Measurements from ENCODE around the gene RAD51B. TPM values are rescaled to one million over a fixed set of nuclear protein-coding genes. Genes with fewer than 3 reads are reported as not detected.

The RAD51B gene
- total RNA-seq, 1 experiment from 2014 or later: 16.7 TPM

GRCh38 chr14:68244262-68244980 is 424.8 kb downstream of the RAD51B start:
- H3K14ac ChIP-seq (ENCODE audit: insufficient read depth, low read length): no peak overlapping the region
- peaks cover 9% of the 10 kb centered on the region; the same call in 1 of the 2 replicates for H3K4me1 ChIP-seq (ENCODE audit: insufficient read depth, low read length)
- 0 out of 7 replicates have a peak overlapping the region, but pooled peaks of 1 of the 3 experiments have one; percentile 25 for H3K27ac Mint-ChIP-seq
- H2AK5ac ChIP-seq (ENCODE audit: insufficient read length, low read length): no peak overlapping the region
- H3K36me3 Mint-ChIP-seq (ENCODE audit: insufficient read depth in 1 of 3, low read depth in 3 of 3): no peaks in the 10 kb centered on the region
- H4K91ac ChIP-seq (ENCODE audit: insufficient read length, low read depth, low read length): no peak overlapping the region
- H3K9me3 Mint-ChIP-seq: no peaks in the 10 kb centered on the region
- H4K8ac ChIP-seq (replicated peaks; ENCODE audit: insufficient read length, low read depth, low read length): no peak overlapping the region
- no peak overlapping the region for H2BK12ac ChIP-seq (ENCODE audit: insufficient read length, low read depth, low read length)
- no peak overlapping the region for H3K23ac ChIP-seq (ENCODE audit: insufficient read length, low read depth, low read length)
- no peaks in the 10 kb centered on the region for H3K79me1 ChIP-seq (ENCODE audit: insufficient read depth, low read depth, low read length, poor library complexity, severe bottlenecking)
- no peak overlapping the region for H2BK120ac ChIP-seq (ENCODE audit: low read depth, low read length, poor library complexity, severe bottlenecking)
- no peak overlapping the region for H2BK20ac ChIP-seq (ENCODE audit: low read depth, low read length, poor library complexity, severe bottlenecking)
- H3K9ac ChIP-seq (ENCODE audit: extremely low read depth, insufficient read length, low read length): no peak overlapping the region
- no peak overlapping the region for H3K27ac ChIP-seq (ENCODE audit: insufficient read length, low read depth, low read length)
- no peak overlapping the region for H3T11ph ChIP-seq (ENCODE audit: low read length)
- H3K4me2 ChIP-seq (ENCODE audit: insufficient read depth, insufficient read length, low read length): no peak overlapping the region
- H3K23me2 ChIP-seq (ENCODE audit: insufficient read length, low read depth, low read length, poor library complexity, severe bottlenecking): no peaks in the 10 kb centered on the region
- TF ChIP-seq CTCF (conservative IDR thresholded peaks at IDR 0.05): no peak
- no CpG with 5 or more reads among the region's 4 CpGs for WGBS (ENCODE audit: extremely low coverage, insufficient read length, low lambda C conversion rate)
- no peak overlapping the region for H3K4me3 Mint-ChIP-seq
- H3K4me1 Mint-ChIP-seq: peaks cover 50 to 52% of the 10 kb centered on the region in 2 experiments
- H3K79me2 ChIP-seq (ENCODE audit: insufficient read depth, low read length): no peaks in the 10 kb centered on the region
- H3K27me3 Mint-ChIP-seq (ENCODE audit: low read depth): no peaks in the 10 kb centered on the region
- H2BK15ac ChIP-seq (ENCODE audit: low read depth, low read length): no peak overlapping the region
- DNase-seq: no peak
- H4K5ac ChIP-seq (ENCODE audit: insufficient read length, low read depth, low read length): no peak overlapping the region
- no peaks in the 10 kb centered on the region for H3K9me3 ChIP-seq (ENCODE audit: control insufficient read depth, low read depth, low read length)
- no peaks in the 10 kb centered on the region for H3K27me3 ChIP-seq (ENCODE audit: insufficient read depth, low read length)
- H2AFZ ChIP-seq (ENCODE audit: low read length): no peak overlapping the region
- H3K18ac ChIP-seq (ENCODE audit: insufficient read length, low read depth, low read length): no peak overlapping the region
- no peaks in the 10 kb centered on the region for H4K20me1 ChIP-seq (ENCODE audit: control insufficient read depth, insufficient read depth, insufficient read length)
- no peak overlapping the region for H3K56ac ChIP-seq (ENCODE audit: insufficient read length, low read depth, low read length)
- no peak overlapping the region for H3K4ac ChIP-seq (ENCODE audit: low read depth, low read length)
- no peak overlapping the region for H2BK5ac ChIP-seq (ENCODE audit: insufficient read length, low read length)
